NCI-H1417 (cell line): Measurements from ENCODE around the gene APOBEC4.

ENCODE experiments used
- DNase-seq, 3 experiments: peaks; one replicate each; lab custom pipeline; 2025; lab: John Stamatoyannopoulos, UW

Gene APOBEC4

GRCh38 chr1:183600136-183600535, 53.0 kb downstream of the APOBEC4 start:
- DNase-seq, result no peak

- DNase-seq, result no peak
Observed at GRCh38 chr1:183598386-183598785, 54.7 kb downstream of the APOBEC4 start.

- DNase-seq, result no peak
Observed at GRCh38 chr1:183597656-183598347, 55.3 kb downstream of the APOBEC4 start.

- no peak for DNase-seq
Observed at GRCh38 chr1:183596500-183596899, 56.6 kb downstream of the APOBEC4 start.
